ENCODE measurements around the gene PPP1R3F.
A peak's percentile ranks its signal among the peaks of the same experiment; 100 is the strongest.

Gene PPP1R3F

DNA sequence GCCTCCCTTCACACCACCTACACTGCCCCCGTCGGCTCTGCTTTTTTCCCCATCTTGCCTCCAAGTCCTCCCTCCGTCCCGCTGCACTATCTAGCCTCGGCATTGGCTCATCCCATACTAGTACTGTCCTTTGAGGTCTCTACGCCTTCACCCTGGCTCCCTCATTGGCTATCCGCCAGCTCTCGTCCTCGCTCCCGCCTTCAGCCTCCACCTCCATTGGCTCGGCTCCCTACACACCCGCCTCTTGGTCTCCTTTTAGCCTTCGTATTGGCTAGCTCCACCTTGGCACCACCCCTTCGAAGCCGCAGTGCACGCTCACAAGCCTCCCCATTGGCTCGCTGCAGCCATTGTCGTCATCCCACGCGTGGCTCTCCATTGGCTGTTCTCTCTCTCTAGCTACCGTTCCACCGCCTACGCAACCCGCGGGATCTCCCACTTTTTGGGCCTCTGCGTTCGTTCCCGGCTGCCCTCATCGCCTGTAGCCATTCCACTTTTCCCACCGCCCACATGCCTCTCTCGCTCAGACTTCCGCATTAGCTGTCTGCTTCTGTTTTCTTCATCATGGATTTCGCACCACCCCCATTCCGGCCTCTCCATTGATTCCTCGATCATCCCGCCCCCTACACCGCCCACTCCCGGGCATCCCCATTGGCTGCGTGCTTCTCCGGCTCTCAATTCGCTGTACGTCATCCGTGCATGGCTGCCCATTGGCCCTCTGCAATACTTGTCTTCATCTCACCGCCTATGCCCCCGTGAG is 405 bp upstream of the PPP1R3F start:
- H3K36me3 ChIP-seq (ENCODE audit: insufficient read depth, low read length): no peaks in the 10 kb centered on the region
- no peaks in the 10 kb centered on the region for H3K9me3 ChIP-seq (ENCODE audit: low read length)
- no peaks in the 10 kb centered on the region for H3K27me3 ChIP-seq (ENCODE audit: insufficient read depth, low read length)
- H2AFZ ChIP-seq (ENCODE audit: low read depth, low read length): no peak overlapping the region
- H3K4me1 ChIP-seq (ENCODE audit: insufficient read depth, low read length): peaks cover 7% of the 10 kb centered on the region
- H3K4me3 ChIP-seq (ENCODE audit: low read length): peak overlapping the region; percentile 65

DNA sequence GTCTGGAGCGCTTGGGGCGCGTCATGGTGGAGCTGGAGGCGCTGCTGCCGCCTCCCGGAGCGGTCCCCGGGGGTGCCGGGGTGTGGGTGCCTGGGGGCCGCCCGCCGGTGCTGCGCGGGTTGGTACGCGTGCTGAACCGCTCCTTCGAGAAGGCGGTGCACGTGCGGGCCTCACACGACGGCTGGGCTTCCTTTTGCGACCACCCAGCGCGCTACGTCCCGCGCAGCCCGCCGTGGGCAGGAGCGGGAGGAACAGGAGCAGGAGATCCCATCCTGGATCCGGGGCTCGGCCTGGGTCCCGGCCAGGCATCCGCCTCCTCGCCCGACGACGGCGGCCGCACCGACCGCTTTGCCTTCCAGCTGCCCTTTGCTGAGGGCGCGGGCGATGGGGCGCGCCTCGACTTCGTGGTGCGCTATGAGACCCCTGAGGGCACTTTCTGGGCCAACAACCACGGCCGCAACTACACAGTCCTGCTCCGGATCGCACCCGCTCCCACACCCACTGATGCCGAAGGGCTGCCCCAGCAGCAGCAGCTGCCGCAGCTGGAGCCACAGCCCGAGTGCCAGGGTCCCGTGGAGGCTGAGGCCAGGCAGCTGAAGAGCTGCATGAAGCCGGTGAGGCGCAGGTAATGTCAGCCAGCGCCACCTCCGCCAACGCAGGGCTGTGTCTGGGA is 792 bp downstream of the PPP1R3F start:
- Histone ChIP-seq H3K4me3 (ENCODE audit: low read length) (peak overlapping the region; percentile 65), H2AFZ (ENCODE audit: low read depth, low read length) (no peak overlapping the region), H3K27me3 (ENCODE audit: insufficient read depth, low read length) (no peaks in the 10 kb centered on the region), H3K4me1 (ENCODE audit: insufficient read depth, low read length) (peaks cover 7% of the 10 kb centered on the region), H3K9me3 (ENCODE audit: low read length) (no peaks in the 10 kb centered on the region), H3K36me3 (ENCODE audit: insufficient read depth, low read length) (no peaks in the 10 kb centered on the region)

DNA sequence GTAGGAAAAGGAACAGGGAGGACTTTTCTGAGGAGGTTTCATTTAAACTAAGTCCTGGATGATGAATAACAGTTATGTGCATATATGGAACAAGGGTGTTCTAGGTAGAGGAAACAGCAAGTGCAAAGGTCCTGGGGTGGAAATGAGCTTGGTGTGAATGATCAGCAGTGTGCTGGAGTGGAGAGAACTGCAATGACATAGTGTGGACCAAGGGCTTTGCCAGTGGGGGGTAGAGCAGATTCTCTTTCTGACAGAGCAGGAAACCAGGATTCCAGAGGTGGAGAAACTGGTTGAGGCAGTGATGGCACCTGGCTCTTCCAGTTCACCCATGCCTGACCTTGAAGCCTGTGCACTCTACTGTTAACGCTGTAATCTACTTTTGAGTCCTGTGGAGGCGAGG is 1.7 kb downstream of the PPP1R3F start:
- Histone ChIP-seq H2AFZ (ENCODE audit: low read depth, low read length) (no peak overlapping the region), H3K4me3 (ENCODE audit: low read length) (no peak overlapping the region), H3K9me3 (ENCODE audit: low read length) (no peaks in the 10 kb centered on the region), H3K36me3 (ENCODE audit: insufficient read depth, low read length) (no peaks in the 10 kb centered on the region), H3K27me3 (ENCODE audit: insufficient read depth, low read length) (no peaks in the 10 kb centered on the region), H3K4me1 (ENCODE audit: insufficient read depth, low read length) (peaks cover 7% of the 10 kb centered on the region)

DNA sequence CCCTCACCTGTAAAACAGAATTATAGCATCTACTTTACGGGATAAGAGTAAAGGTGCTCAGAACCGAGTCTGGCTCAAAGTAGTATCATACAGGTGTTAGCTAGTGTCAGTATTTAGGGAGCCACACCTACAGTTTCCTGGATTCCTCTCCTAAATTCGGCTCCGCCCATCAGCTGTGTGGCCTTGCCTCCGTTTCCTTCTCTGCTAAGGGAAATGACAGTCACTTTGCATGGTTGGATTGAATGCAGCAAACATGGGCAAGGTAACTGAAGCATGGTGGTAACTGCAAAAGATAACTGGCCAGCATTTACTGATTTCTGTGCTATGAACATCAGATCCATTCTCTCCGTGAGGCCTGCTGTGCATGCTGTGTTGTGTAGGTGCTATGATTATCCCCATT is 2.8 kb downstream of the PPP1R3F start:
- H3K36me3 ChIP-seq (ENCODE audit: insufficient read depth, low read length): no peaks in the 10 kb centered on the region
- H3K9me3 ChIP-seq (ENCODE audit: low read length): no peaks in the 10 kb centered on the region
- no peaks in the 10 kb centered on the region for H3K27me3 ChIP-seq (ENCODE audit: insufficient read depth, low read length)
- peaks cover 7% of the 10 kb centered on the region for H3K4me1 ChIP-seq (ENCODE audit: insufficient read depth, low read length)
- no peak overlapping the region for H3K4me3 ChIP-seq (ENCODE audit: low read length)
- no peak overlapping the region for H2AFZ ChIP-seq (ENCODE audit: low read depth, low read length)

DNA sequence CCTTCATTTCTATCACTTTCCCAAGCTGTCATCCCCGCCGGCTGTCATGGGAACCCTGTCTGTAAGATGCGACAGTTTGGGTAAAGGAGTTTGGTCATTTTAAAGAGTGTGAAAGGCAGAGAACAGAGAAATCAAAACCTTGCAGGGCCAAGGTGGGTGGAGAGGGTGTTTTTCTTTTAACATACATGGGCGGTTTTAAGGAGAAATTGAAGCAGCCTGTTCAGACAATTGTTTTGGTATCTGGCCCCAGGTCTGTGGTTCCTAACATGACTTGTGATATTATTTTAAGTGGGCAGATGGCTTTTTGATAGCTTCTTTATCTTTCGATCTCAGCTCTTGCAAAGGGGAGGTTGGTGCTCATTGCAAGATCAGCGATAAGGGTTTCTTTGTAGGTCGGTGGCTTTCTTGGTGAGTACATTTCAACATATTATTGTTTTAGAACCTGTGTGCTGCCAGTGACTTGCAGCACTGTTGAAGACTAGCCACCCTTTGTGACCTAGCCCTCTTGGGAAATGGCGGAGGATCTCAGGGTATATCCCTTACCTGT is 3.7 kb downstream of the PPP1R3F start:
- Histone ChIP-seq H2AFZ (ENCODE audit: low read depth, low read length) (no peak overlapping the region), H3K4me3 (ENCODE audit: low read length) (no peak overlapping the region), H3K9me3 (ENCODE audit: low read length) (no peaks in the 10 kb centered on the region), H3K27me3 (ENCODE audit: insufficient read depth, low read length) (no peaks in the 10 kb centered on the region), H3K36me3 (ENCODE audit: insufficient read depth, low read length) (no peaks in the 10 kb centered on the region), H3K4me1 (ENCODE audit: insufficient read depth, low read length) (peaks cover 7% of the 10 kb centered on the region)

DNA sequence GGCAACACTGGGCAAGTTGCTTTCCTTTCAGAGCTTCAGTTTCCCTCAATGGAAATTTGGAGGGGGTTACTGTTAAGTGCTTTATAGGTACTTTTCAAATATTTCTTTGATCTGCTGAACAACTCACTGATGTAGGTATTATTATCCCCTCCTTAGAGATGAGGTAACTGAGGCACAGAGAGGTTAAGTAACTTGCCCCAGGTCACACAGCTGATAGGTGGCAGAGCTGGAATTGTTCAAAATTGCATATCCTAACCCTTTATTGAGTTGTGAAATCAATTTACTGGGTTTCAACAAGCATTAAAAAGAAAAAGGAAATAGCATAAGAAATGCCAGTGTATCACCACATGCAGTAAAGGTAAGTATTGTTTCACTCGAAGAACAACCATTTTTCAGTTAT is 6.6 kb downstream of the PPP1R3F start:
- Histone ChIP-seq H3K4me1 (ENCODE audit: insufficient read depth, low read length) (peaks cover 3% of the 10 kb centered on the region), H2AFZ (ENCODE audit: low read depth, low read length) (no peak overlapping the region)

DNA sequence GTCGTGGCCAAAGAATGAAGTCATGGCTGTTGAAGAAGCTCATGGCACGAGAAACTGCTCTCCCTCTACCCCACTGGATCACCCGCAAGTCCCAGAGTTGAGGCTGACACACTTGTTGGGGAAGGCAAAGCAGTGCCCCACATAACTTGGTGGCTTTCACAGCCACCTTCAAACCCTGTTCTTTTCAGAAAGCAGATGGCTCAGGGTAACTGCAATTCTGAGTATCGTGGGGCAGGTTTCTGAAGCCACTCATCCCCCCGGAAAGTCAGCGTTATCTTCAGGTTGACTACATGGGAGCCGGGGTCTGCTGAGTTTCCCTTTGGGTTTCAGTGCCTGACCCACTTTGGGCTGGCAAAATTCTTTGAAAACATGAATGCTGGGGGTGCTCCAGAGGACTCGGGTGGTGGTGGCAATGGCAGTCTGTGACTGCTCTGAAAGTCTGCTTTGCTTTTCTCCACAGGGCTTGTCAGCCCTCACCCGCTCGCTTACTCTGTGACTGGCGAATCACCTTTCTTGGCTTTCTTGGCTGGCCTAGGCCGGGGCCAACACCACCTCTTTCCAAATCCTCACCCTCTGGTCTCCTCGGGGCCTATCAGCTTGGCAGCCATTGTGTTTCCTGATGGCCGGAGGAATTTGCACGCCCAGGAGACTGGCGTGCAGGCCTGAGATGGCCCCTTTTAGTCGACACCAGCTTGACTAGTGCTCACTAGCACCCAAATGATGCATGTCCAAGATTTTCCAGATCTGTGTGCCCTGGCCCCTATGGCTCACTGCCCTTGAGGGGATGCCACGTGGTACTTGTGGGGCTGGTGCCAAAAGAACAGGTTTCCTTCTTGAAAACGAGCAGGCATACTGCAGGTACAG is 7.3 kb downstream of the PPP1R3F start:
- no peaks in the 10 kb centered on the region for H3K9me3 ChIP-seq (ENCODE audit: low read length)
- H3K36me3 ChIP-seq (ENCODE audit: insufficient read depth, low read length): no peaks in the 10 kb centered on the region
- H3K4me1 ChIP-seq (ENCODE audit: insufficient read depth, low read length): no peaks in the 10 kb centered on the region
- no peaks in the 10 kb centered on the region for H3K27me3 ChIP-seq (ENCODE audit: insufficient read depth, low read length)
- H2AFZ ChIP-seq (ENCODE audit: low read depth, low read length): no peak overlapping the region
- no peak overlapping the region for H3K4me3 ChIP-seq (ENCODE audit: low read length)

More for the DNA sequence above, 6.6 kb downstream of the PPP1R3F start:
- H3K27me3 ChIP-seq (ENCODE audit: insufficient read depth, low read length): no peaks in the 10 kb centered on the region
- H3K9me3 ChIP-seq (ENCODE audit: low read length): no peaks in the 10 kb centered on the region
- H3K36me3 ChIP-seq (ENCODE audit: insufficient read depth, low read length): no peaks in the 10 kb centered on the region
- no peak overlapping the region for H3K4me3 ChIP-seq (ENCODE audit: low read length)

DNA sequence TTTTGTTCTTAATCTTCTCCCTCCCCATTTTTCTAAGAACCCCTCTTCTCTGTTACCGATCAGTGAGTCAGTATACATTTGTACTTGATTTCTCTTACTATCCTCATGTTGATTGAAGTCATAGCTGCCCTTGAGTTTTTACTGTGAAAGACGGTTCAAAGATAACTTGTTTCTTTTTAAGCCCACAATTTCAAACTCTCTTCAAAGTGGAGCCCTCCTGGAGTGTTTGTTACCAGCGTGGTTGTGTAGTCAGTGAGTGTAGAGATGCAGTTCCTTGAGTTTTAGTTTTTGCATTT is 7.9 kb downstream of the PPP1R3F start:
- Histone ChIP-seq H3K4me3 (ENCODE audit: low read length) (no peak overlapping the region), H3K27me3 (ENCODE audit: insufficient read depth, low read length) (no peaks in the 10 kb centered on the region), H2AFZ (ENCODE audit: low read depth, low read length) (no peak overlapping the region), H3K9me3 (ENCODE audit: low read length) (no peaks in the 10 kb centered on the region), H3K36me3 (ENCODE audit: insufficient read depth, low read length) (no peaks in the 10 kb centered on the region), H3K4me1 (ENCODE audit: insufficient read depth, low read length) (no peaks in the 10 kb centered on the region)

DNA sequence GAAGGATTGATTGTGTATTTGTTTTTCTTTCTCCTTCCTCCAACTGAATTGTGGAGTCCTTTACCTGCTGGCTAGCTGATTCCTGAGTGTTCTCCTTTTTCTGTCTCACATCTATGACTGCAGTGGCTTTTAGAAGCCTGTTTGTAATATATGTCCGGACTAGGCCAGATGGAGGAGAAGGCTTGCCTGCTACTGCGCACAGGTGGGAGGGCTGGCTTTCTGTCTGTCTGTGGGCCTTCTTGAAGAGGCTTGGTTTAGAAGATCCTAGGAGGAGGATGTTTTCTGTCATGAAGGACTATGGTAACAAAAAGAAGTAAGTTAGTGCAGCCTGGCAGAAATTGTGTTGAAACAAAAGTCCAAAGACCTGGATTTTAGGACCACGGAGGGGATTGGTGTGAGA is 8.5 kb downstream of the PPP1R3F start:
- Histone ChIP-seq H3K27me3 (ENCODE audit: insufficient read depth, low read length) (no peaks in the 10 kb centered on the region), H3K36me3 (ENCODE audit: insufficient read depth, low read length) (no peaks in the 10 kb centered on the region), H3K4me3 (ENCODE audit: low read length) (no peak overlapping the region), H3K4me1 (ENCODE audit: insufficient read depth, low read length) (no peaks in the 10 kb centered on the region), H2AFZ (ENCODE audit: low read depth, low read length) (no peak overlapping the region), H3K9me3 (ENCODE audit: low read length) (no peaks in the 10 kb centered on the region)

DNA sequence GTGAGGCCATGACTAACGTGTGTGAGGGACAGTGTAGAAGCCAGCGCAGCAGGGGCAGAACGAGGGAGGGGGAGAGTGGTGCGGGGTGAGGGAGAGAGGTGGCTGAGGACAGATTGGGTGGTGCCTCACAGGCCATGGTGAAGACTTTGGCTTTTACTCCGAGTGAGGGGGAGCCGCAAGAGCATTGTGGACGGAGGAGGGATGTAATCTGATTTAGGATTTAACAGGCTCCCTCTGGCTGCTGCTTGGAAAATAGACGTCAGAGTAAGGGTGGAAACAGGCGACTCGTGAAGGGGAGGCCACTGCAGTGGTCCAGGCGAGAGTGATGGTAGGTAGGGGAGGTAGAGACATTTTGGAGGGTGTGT is 13.0 kb downstream of the PPP1R3F start:
- Histone ChIP-seq H3K4me3 (ENCODE audit: low read length) (no peak overlapping the region), H3K36me3 (ENCODE audit: insufficient read depth, low read length) (no peaks in the 10 kb centered on the region), H3K4me1 (ENCODE audit: insufficient read depth, low read length) (no peaks in the 10 kb centered on the region), H3K9me3 (ENCODE audit: low read length) (no peaks in the 10 kb centered on the region), H3K27me3 (ENCODE audit: insufficient read depth, low read length) (no peaks in the 10 kb centered on the region), H2AFZ (ENCODE audit: low read depth, low read length) (no peak overlapping the region)

DNA sequence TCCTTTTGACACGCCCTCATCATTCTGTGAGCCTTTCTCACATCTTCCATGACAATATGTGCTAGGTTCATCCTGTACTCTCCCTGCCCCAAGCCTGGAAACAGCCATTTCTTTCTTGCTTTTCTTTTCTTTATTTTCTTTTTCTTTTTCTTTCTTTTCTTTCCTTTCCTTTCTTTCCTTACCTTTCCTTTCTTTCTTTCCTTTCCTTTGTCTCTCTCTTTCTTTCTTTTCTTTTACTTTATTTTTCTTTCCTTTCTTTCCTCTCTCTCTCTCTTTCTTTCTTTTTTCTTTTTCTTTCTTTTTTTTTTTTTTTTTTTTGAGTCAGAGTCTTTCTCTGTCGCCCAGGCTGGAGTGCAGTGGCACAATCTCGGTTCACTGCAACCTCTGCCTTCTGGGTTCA is 14.6 kb downstream of the PPP1R3F start:
- H3K4me1 ChIP-seq (ENCODE audit: insufficient read depth, low read length): no peaks in the 10 kb centered on the region
- H3K36me3 ChIP-seq (ENCODE audit: insufficient read depth, low read length): no peaks in the 10 kb centered on the region
- H3K4me3 ChIP-seq (ENCODE audit: low read length): no peak overlapping the region
- H2AFZ ChIP-seq (ENCODE audit: low read depth, low read length): no peak overlapping the region
- no peaks in the 10 kb centered on the region for H3K9me3 ChIP-seq (ENCODE audit: low read length)
- no peaks in the 10 kb centered on the region for H3K27me3 ChIP-seq (ENCODE audit: insufficient read depth, low read length)

DNA sequence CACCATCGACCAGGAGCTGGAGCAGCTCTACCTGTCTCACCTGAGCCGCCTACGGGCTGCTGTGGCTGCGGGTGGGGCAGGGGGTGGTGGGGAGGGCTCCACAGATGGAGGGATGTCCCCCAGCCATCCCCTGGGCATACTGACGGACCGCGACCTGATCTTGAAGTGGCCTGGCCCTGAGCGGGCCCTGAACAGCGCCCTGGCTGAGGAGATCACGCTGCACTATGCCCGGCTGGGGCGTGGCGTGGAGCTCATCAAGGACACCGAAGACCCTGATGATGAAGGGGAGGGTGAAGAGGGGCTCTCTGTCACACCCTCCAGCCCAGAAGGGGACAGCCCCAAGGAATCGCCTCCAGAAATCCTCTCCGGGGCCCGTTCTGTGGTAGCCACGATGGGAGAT is 16.5 kb downstream of the PPP1R3F start:
- Histone ChIP-seq H3K27me3 (ENCODE audit: insufficient read depth, low read length) (no peaks in the 10 kb centered on the region), H3K9me3 (ENCODE audit: low read length) (no peaks in the 10 kb centered on the region), H3K36me3 (ENCODE audit: insufficient read depth, low read length) (no peaks in the 10 kb centered on the region), H3K4me1 (ENCODE audit: insufficient read depth, low read length) (no peaks in the 10 kb centered on the region), H3K4me3 (ENCODE audit: low read length) (no peak overlapping the region), H2AFZ (ENCODE audit: low read depth, low read length) (no peak overlapping the region)

DNA sequence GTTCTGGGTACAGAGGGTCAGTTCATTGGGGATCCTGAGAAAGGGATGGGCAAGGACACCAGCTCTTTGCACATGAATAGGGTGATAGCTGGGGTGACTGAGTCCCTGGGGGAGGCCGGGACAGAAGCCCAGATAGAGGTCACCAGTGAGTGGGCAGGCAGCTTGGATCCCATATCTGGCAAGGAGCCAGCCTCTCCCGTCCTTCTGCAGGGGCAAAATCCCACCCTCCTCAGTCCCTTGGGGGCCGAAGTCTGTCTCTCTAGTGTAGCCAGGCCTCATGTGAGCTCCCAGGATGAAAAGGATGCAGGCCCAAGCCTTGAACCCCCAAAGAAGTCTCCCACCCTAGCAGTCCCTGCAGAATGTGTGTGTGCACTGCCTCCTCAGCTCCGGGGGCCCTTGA is 17.0 kb downstream of the PPP1R3F start:
- H3K4me3 ChIP-seq (ENCODE audit: low read length): no peak overlapping the region
- no peaks in the 10 kb centered on the region for H3K9me3 ChIP-seq (ENCODE audit: low read length)
- H2AFZ ChIP-seq (ENCODE audit: low read depth, low read length): no peak overlapping the region

More for the DNA sequence above, 17.0 kb downstream of the PPP1R3F start:
- Histone ChIP-seq H3K4me1 (ENCODE audit: insufficient read depth, low read length) (no peaks in the 10 kb centered on the region), H3K27me3 (ENCODE audit: insufficient read depth, low read length) (no peaks in the 10 kb centered on the region), H3K36me3 (ENCODE audit: insufficient read depth, low read length) (no peaks in the 10 kb centered on the region)
